Measurements from ENCODE around the gene GRIFIN.

- no peak for TF ChIP-seq CTCF (conservative IDR thresholded peaks at IDR 0.05; ENCODE audit: low read length)
- no peak for TF ChIP-seq EZH2phosphoT487 (IDR thresholded peaks at IDR 0.05; ENCODE audit: borderline replicate concordance, low read depth, low read length)
Observed at GRCh38 chr7:2504128-2504888, 28.1 kb upstream of the GRIFIN start.
